GM18519 (cell line): ENCODE measurements around the gene PAQR5.
"Not testable (repeated sequence)": the region's sequence is repeated elsewhere in the genome, so short reads cannot be mapped to it uniquely, and the experiment has no call there.

ENCODE experiments used
- ATAC-seq: cut with Tn5 transposase; IDR thresholded peaks from one replicate; pipeline ENCODE4 v1.9.1; 2021; ENCODE audit warnings: mild to moderate bottlenecking, moderate library complexity; ENCODE audit not compliant: unreplicated experiment, low FRiP score

Gene PAQR5, protein sequence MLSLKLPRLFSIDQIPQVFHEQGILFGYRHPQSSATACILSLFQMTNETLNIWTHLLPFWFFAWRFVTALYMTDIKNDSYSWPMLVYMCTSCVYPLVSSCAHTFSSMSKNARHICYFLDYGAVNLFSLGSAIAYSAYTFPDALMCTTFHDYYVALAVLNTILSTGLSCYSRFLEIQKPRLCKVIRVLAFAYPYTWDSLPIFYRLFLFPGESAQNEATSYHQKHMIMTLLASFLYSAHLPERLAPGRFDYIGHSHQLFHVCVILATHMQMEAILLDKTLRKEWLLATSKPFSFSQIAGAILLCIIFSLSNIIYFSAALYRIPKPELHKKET

DNA sequence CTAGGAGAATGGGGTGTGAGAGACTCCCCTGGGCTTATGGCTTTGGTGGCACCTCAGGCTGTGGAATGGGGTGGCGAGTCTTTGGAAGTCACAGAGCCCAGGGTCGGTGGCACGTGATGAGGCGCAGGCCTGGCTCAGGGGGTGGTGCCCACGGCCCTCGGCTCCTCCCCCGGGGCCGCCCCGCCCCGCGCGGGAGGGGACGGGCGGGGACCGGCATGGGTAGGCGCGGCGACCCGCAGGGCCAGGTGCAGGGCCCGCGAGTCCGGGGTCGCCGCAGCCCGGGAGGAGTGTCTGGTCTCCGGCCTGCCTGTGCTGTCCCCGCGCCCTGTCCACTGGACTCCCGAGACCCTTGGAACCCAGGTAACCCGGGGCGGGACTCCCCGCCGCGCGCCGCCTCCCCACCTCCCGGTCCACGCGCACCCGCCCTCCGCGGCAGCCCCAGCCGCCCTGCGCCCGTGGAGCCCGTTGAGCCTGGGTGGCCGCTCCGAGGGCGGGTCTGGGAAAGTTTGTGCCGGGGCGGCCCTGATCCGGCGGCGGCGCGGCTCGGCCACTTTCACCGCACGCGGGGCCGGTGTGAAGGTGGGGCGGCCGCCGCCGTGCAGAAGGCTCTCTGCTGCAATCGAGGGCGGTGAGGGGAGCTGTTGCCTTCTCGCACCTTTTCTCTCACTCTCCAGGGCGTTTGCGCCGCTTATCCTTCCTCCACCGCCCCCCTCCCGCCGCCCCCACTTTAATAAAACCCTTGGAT, at the start of gene PAQR5:
TSS of gene PAQR5 (plus strand) at position 216 of the 745 bp plus-strand sequence. CDS start 61,169 bp downstream, outside the sequence.
- ATAC-seq = no peak

DNA sequence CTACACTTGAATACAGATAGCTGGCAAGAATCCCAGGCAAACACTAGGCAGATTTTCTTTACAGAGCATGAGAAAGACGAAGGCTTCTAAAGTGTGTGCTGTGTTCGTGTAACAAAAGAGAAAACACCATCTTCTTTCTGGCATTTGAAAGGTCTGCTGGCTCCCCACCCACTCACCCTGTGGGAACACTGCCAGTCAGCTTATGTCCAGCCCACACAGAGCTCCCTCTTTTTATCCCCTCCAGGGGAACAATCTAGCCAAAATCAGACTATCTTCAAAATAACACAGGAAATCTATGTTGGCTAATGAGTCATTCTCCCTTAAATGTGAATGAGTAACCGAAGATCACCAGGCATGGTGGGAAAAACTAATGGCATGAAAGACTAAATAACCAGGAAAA, 45.6 kb upstream of the PAQR5 start:
- ATAC-seq = no peak

DNA sequence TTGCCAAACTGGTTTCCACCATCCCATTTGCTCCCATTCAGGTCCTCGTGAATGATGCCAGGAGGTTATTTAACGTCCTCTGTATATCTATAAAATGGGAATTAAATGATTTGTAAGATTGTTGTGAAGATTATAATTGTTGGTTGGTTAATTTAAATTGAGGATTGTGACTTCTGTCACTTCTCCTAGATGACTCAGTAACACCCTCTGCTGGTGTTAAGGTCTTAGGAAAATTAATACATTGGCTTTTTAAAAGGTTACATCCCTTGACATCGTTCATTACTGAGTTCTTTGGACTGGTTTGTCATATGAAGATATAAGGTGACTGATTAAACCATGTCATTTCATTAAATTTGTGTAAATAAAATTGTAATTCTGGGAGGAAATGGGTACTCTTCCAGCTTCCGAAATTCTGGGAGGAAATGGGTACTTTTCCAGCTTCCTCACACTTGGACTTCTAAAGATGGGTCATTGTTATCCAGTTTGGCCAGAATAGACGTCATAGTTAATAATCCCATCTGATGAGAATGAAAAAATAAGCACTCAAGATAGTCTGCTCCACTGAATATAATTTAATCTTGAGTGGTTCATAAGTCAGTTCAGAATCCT, 33.3 kb upstream of the PAQR5 start:
- ATAC-seq = no peak

DNA sequence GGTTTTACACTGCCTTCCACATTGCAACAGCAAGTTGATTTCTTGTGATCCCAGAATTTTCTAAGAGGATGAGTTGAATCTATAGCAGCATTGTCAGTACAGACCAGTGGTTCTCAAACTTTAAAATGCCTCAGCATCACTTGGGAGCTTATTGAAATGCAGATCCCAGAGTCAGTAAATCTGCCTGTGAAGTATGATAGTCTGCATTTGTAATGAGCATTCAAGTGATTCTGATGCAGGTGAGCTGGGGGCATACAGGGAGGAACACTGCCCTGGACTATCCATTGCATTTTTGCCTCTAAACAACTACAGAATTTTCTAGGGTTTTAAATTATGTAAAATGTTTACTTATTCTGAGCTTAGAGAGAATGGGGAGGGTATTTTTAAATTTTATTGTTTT, 27.5 kb upstream of the PAQR5 start:
- ATAC-seq = no peak

GRCh38 chr15:69272139-69272538, 26.6 kb upstream of the PAQR5 start:
- ATAC-seq = no peak

- no peak for ATAC-seq
Measured at GRCh38 chr15:69272891-69273290, 25.8 kb upstream of the PAQR5 start.

- no peak for ATAC-seq
Measured at GRCh38 chr15:69275074-69275670, 23.5 kb upstream of the PAQR5 start.

DNA sequence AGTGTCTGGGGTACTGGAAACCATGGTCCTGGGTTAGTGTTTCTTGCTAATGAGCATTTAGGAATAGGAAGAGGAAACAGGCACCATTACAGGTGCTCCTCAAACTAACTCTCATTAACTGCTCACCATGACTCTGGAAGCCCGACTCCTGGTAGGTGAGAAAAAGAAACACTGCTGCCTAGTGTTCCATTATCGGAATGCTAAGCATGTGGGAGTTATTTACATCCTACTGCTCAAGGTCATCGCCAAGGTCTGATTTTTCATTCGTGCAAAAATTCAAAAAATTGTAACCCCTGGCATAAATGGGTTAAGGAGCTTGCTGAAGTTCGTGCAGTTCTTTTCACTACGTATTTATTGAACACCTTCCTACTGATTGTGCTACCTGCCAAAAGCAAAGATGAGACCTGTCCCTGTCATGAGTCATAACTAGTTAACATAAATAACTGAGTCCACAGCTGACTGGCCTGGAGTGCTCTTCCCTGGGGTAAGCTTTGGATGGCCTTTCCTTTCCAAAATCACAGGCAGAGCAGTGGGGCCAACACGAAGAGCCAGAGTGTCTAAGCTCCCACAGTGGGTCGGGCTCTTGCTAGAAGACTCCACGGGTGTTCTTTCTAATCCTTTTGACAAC, 22.7 kb upstream of the PAQR5 start:
- no peak for ATAC-seq

GRCh38 chr15:69277316-69277715, 21.4 kb upstream of the PAQR5 start:
- ATAC-seq = no peak

- no peak for ATAC-seq
Measured at GRCh38 chr15:69279636-69280035, 19.1 kb upstream of the PAQR5 start.

GRCh38 chr15:69280783-69281182, 17.9 kb upstream of the PAQR5 start:
- no peak for ATAC-seq

GRCh38 chr15:69282104-69282743, 16.5 kb upstream of the PAQR5 start:
- ATAC-seq = no peak

DNA sequence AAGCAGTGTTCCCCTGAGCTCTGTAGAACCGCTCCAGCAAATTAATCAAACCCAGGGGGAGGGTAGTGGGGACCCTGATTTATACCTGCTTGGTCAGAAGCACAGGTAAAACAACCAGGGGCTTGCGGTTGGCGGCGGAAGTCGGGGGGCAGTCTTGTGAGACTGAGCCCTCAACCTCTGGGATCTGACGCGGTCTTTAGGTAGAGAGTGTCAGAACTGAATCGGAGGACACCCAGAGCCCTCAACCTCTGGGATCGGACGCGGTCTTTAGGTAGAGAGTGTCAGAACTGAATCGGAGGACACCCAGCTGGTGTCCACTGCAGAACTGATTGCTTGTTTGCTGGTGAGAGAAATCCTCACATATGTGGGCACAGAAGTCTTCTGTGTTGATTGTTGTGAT, 12.9 kb upstream of the PAQR5 start:
- no peak for ATAC-seq

DNA sequence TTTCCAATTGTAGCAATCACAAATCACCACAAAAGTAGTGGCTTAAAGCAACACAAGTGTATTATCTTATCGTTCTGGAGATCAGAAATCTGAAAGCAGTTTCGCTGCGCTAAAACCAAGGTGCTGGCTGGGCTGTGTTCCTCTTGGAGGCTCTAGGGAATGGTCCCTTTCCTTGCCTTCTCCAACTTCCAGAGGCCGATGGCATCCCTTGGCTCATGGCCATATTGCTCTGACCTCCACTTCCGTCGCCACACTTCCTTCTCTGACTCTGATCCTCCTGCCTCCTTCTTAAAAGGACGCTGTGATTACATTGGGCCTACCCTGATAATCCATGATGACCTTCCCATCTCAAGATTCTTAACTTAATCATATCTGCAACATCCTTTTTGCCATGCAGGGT, 10.7 kb upstream of the PAQR5 start:
- no peak for ATAC-seq

GRCh38 chr15:69288531-69289341, 10.0 kb upstream of the PAQR5 start:
- no peak for ATAC-seq

DNA sequence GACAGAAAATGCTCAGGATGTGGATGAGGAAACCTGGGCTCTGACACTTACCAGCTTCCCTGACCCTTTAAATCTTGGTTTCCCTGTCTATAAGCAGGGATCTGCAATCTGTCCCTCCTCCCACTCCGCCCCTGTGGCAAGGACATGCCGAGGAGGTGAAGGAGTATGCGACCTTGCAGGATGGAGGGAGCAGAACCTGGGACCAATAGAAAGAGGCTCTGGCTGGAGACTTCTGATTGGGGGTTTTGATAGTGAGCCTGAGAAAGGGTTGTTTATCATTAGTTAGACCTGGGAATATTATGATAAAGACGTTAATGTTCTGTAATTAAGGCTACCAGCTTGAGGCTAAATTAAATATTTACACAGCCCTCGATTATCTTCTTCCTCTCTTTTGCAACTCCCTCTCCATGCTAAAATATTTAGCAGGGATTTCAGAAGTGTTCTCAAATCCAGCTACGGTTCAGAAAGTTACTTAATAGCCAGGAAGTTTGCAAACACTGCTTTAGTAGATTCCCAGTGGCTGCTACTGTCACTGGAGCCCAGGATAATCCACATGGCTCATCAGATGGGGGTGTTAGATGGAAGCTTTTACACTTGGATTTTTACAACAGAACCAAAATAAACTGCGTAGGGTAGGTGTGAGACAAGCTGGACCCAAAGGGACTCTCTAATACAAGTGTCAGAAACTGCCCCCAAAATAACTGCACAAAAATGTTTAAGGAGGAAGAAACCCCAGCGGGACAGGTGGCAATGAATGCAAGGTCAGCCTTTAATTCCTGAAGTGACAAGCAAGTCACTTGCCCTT, 9.2 kb upstream of the PAQR5 start:
- ATAC-seq = no peak

GRCh38 chr15:69290346-69291164, 8.2 kb upstream of the PAQR5 start:
- ATAC-seq = no peak

- not testable (repeated sequence) for ATAC-seq
Measured at GRCh38 chr15:69291651-69292050, 7.1 kb upstream of the PAQR5 start.
